ENCODE results near the gene SERPINA10.

DNA sequence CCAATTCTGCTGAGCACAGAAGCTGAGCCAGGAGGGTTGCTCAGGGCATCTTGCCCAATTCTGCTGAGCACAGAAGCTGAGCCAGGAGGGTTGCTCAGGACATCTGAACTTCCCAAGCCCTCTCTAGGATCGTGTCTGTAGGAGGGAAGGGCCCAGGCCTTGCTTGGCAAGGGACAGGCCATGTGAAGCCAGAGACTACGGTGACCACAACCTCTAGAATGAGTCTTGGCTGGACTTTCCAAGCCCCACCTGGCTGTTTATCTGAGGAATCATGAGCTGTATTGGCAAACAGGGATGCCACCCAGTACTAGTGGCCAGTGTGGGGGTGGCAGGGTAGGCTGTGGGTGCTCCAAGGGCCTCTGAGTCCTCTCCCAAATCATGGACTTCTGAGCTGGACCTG is 37.8 kb upstream of the SERPINA10 start:
- TF ChIP-seq, protein P1, sequence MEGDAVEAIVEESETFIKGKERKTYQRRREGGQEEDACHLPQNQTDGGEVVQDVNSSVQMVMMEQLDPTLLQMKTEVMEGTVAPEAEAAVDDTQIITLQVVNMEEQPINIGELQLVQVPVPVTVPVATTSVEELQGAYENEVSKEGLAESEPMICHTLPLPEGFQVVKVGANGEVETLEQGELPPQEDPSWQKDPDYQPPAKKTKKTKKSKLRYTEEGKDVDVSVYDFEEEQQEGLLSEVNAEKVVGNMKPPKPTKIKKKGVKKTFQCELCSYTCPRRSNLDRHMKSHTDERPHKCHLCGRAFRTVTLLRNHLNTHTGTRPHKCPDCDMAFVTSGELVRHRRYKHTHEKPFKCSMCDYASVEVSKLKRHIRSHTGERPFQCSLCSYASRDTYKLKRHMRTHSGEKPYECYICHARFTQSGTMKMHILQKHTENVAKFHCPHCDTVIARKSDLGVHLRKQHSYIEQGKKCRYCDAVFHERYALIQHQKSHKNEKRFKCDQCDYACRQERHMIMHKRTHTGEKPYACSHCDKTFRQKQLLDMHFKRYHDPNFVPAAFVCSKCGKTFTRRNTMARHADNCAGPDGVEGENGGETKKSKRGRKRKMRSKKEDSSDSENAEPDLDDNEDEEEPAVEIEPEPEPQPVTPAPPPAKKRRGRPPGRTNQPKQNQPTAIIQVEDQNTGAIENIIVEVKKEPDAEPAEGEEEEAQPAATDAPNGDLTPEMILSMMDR (IDR thresholded peaks at IDR 0.05 in 4 of 5, conservative IDR thresholded peaks at IDR 0.05 in 1 of 5) = no peak
- TF ChIP-seq POLR2A (IDR thresholded peaks at IDR 0.05) = no peak
